CD14-positive monocyte (primary cell): ENCODE measurements around the gene ABCC4. TPM values are rescaled to one million over a fixed set of nuclear protein-coding genes. Genes with fewer than 3 reads are reported as not detected.

ENCODE experiments used
- DNase-seq, 3 donors: peaks; one replicate each; pipeline ENCODE4 v3.0.0-alpha.2; 2011 to 2022
- H2AFZ ChIP-seq: 2 replicates; pipeline ENCODE4 v1.6.0; 2012; ENCODE audit warnings: mild to moderate bottlenecking, low read depth, low read length, inconsistent platforms; ENCODE audit not compliant: insufficient read depth, poor library complexity, severe bottlenecking
- H3K27ac ChIP-seq, 2 donors: 1 replicate in 1 of 2; 2 replicates in 1 of 2; pipeline ENCODE4 v1.5.1; 2012 to 2013; ENCODE audit warnings: low read length in 2 of 2, control low read depth in 1 of 2, inconsistent platforms in 1 of 2, low read depth in 1 of 2, mild to moderate bottlenecking in 1 of 2
- H3K27me3 ChIP-seq, 2 donors: one replicate each; pipeline versions ENCODE4 v1.6.0 to v1.6.1; 2011 to 2013; ENCODE audit warnings: low read length in 2 of 2; ENCODE audit not compliant: control insufficient read depth in 2 of 2, insufficient read depth in 2 of 2
- H3K36me3 ChIP-seq, 2 donors: replicated peaks in 1 of 2; 1 replicate in 1 of 2; 2 replicates in 1 of 2; pipeline versions ENCODE4 v1.5.1 to v1.6.1; 2012 to 2013; ENCODE audit warnings: low read length in 2 of 2, control low read depth in 1 of 2, inconsistent platforms in 1 of 2, mild to moderate bottlenecking in 1 of 2; ENCODE audit not compliant: insufficient read depth in 2 of 2, control insufficient read depth in 1 of 2
- H3K4me1 ChIP-seq, 2 donors: 1 replicate in 1 of 2; 2 replicates in 1 of 2; pipeline versions ENCODE4 v1.5.1 to v1.6.1; 2012 to 2013; ENCODE audit warnings: low read length in 2 of 2, control low read depth in 1 of 2, inconsistent platforms in 1 of 2, mild to moderate bottlenecking in 1 of 2, moderate library complexity in 1 of 2; ENCODE audit not compliant: insufficient read depth in 2 of 2, control insufficient read depth in 1 of 2
- H3K4me2 ChIP-seq: replicated peaks from 2 replicates; pipeline ENCODE3; 2012; ENCODE audit warnings: low read length, moderate library complexity, mild to moderate bottlenecking; ENCODE audit not compliant: poor library complexity, severe bottlenecking; ENCODE audit errors: extremely low read depth
- H3K4me3 ChIP-seq, 3 experiments: fragments of 200-600 bp in 1 of 3; sonication (generic) in 1 of 3; replicated peaks in 1 of 3; 1 replicate in 2 of 3; 2 replicates in 1 of 3; pipeline ENCODE4 v1.5.1; 2011 to 2013; ENCODE audit warnings: low read length in 3 of 3, mild to moderate bottlenecking in 3 of 3, control low read depth in 2 of 3, low read depth in 2 of 3, inconsistent platforms in 1 of 3, moderate library complexity in 1 of 3
- H3K79me2 ChIP-seq: 2 replicates; pipeline ENCODE4 v1.6.0; 2012; ENCODE audit warnings: mild to moderate bottlenecking, control low read depth, inconsistent platforms, low read length, moderate library complexity; ENCODE audit not compliant: insufficient read depth
- H3K9ac ChIP-seq: 2 replicates; pipeline ENCODE4 v1.6.0; 2017; ENCODE audit warnings: low read length, mild to moderate bottlenecking; ENCODE audit not compliant: insufficient read depth, poor library complexity, severe bottlenecking
- H3K9me3 ChIP-seq, 2 donors: replicated peaks in 1 of 2; 1 replicate in 1 of 2; 2 replicates in 1 of 2; pipeline versions ENCODE4 v1.5.1 to v1.6.1; 2012 to 2013; ENCODE audit warnings: low read length in 2 of 2, control low read depth in 1 of 2; ENCODE audit not compliant: control insufficient read depth in 1 of 2, insufficient read depth in 1 of 2
- H4K20me1 ChIP-seq: 2 replicates; pipeline ENCODE4 v1.6.0; 2012; ENCODE audit warnings: mild to moderate bottlenecking, low read length, control low read depth, moderate library complexity; ENCODE audit not compliant: insufficient read depth
- H3K27ac Mint-ChIP-seq, 7 donors: one replicate each; pipeline ENCODE4 v1.8.0; 2020; ENCODE audit warnings: mild to moderate bottlenecking in 7 of 7, mixed read lengths in 7 of 7, moderate library complexity in 6 of 7, inconsistent platforms in 2 of 7
- H3K27me3 Mint-ChIP-seq, 3 donors: one replicate each; pipeline ENCODE4 v1.8.0; 2021 to 2022; ENCODE audit warnings: low read depth in 3 of 3, mild to moderate bottlenecking in 3 of 3, mixed read lengths in 3 of 3, moderate library complexity in 3 of 3, inconsistent platforms in 1 of 3
- H3K36me3 Mint-ChIP-seq, 2 donors: one replicate each; pipeline ENCODE4 v1.8.0; 2020; ENCODE audit warnings: mixed read lengths in 2 of 2, inconsistent platforms in 1 of 2, mild to moderate bottlenecking in 1 of 2
- H3K4me1 Mint-ChIP-seq: one replicate; pipeline ENCODE4 v1.8.0; 2020; ENCODE audit warnings: mild to moderate bottlenecking, mixed read lengths
- H3K4me3 Mint-ChIP-seq, 2 donors: one replicate each; pipeline ENCODE4 v1.8.0; 2020; ENCODE audit warnings: mild to moderate bottlenecking in 2 of 2, mixed read lengths in 2 of 2, moderate library complexity in 1 of 2
- H3K9me3 Mint-ChIP-seq, 7 donors: one replicate each; pipeline ENCODE4 v1.8.0; 2020 to 2022; ENCODE audit warnings: mixed read lengths in 7 of 7, mild to moderate bottlenecking in 6 of 7, moderate library complexity in 6 of 7, inconsistent platforms in 2 of 7
- WGBS: methylation state at CpG from one replicate; pipeline ENCODE4 v1.1.5; 2013; ENCODE audit warnings: missing lambda C conversion rate; ENCODE audit not compliant: insufficient coverage; 5-methylcytosine and 5-hydroxymethylcytosine counted together
- intact Hi-C, 2 donors: fragments of 100-400 bp; cut with micrococcal nuclease; formaldehyde crosslinking; loops; one replicate each; pipeline versions ENCODE4 v1.15.0 to v1.15.1; 2023
- polyA plus RNA-seq, 3 donors: library from polyadenylated mRNA; depleted of rRNA in 1 of 3; unstranded in 2 of 3; stranded (reverse) in 1 of 3; fragments of 300-500 nt in 2 of 3; fragments of >200 nt in 1 of 3; fragmentation: Illumina TruSeq in 2 of 3; gene quantifications; 1 replicate in 2 of 3; 2 replicates in 1 of 3; pipeline ENCODE4 v1.2.3, GENCODE V29; 2012 to 2021
- TF ChIP-seq, protein P1 (sequence below): fragments of 200-600 bp; IDR thresholded peaks from one replicate; pipeline ENCODE4 v1.8.0; 2022; ENCODE audit warnings: antibody characterized with exemption, mild to moderate bottlenecking

The ABCC4 gene
- polyA plus RNA-seq, 3 donors, result 0.96 to 2.5 (median 1.7) TPM

DNA sequence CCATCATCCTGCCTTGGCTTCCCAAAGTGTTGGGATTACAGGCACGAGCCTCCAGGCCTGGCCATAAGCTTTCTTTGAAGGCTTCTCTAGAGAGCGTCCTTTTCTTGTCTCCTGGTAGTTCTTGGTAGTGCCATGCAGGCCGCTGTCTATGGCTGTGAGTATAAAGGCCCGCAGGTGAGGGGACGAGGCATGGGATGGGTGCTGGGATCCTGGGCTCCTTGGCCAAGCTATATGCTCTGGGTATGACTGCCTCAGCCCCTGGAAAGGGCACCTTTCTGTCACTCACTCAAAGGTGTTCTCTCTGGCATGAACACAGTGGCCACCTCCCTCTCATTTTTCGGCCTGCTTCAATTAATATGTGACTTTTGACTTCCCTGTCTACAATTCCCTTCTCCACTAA, 6.3 kb upstream of the ABCC4 start:
- no peaks in the 10 kb centered on the region for H3K36me3 ChIP-seq
- H3K27me3 Mint-ChIP-seq, result peaks cover 2 to 9% (median 8%) of the 10 kb centered on the region in 3 donors
- no peak for DNase-seq
- no peak overlapping the region for H3K4me3 ChIP-seq
- no peak overlapping the region for H3K27ac Mint-ChIP-seq
- WGBS, result 92% methylated on average over 6 of the region's 6 CpGs
- TF ChIP-seq, protein P1, sequence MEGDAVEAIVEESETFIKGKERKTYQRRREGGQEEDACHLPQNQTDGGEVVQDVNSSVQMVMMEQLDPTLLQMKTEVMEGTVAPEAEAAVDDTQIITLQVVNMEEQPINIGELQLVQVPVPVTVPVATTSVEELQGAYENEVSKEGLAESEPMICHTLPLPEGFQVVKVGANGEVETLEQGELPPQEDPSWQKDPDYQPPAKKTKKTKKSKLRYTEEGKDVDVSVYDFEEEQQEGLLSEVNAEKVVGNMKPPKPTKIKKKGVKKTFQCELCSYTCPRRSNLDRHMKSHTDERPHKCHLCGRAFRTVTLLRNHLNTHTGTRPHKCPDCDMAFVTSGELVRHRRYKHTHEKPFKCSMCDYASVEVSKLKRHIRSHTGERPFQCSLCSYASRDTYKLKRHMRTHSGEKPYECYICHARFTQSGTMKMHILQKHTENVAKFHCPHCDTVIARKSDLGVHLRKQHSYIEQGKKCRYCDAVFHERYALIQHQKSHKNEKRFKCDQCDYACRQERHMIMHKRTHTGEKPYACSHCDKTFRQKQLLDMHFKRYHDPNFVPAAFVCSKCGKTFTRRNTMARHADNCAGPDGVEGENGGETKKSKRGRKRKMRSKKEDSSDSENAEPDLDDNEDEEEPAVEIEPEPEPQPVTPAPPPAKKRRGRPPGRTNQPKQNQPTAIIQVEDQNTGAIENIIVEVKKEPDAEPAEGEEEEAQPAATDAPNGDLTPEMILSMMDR, result no peak
- peaks cover 0 to 4% of the 10 kb centered on the region in 2 donors for H3K27me3 ChIP-seq
- no peak overlapping the region for H3K27ac ChIP-seq
- no peaks in the 10 kb centered on the region for H3K79me2 ChIP-seq
- no peak overlapping the region for H3K4me3 Mint-ChIP-seq
- H3K4me2 ChIP-seq, result no peak overlapping the region
- H3K9me3 ChIP-seq, result no peaks in the 10 kb centered on the region
- H3K4me1 ChIP-seq, result no peaks in the 10 kb centered on the region
- H3K9ac ChIP-seq, result no peak overlapping the region
- H3K4me1 Mint-ChIP-seq, result peaks cover under 1% of the 10 kb centered on the region
- intact Hi-C loops, result no loop called here
- H2AFZ ChIP-seq, result no peak overlapping the region
- H3K9me3 Mint-ChIP-seq, result peaks cover 0 to 10% (median 0%) of the 10 kb centered on the region in 7 donors
- no peaks in the 10 kb centered on the region for H4K20me1 ChIP-seq
- no peaks in the 10 kb centered on the region for H3K36me3 Mint-ChIP-seq

GRCh38 chr13:95304453-95304852, 3.2 kb upstream of the ABCC4 start:
- no peak for DNase-seq
- Histone ChIP-seq H3K27ac (no peak overlapping the region), H4K20me1 (no peaks in the 10 kb centered on the region), H3K4me1 (peaks cover 14 to 22% of the 10 kb centered on the region in 2 donors), H3K4me3 (no peak overlapping the region), H3K9me3 (no peaks in the 10 kb centered on the region), H3K36me3 (no peaks in the 10 kb centered on the region), H3K4me2 (no peak overlapping the region), H2AFZ (no peak overlapping the region), H3K27me3 (peaks cover 0 to 12% of the 10 kb centered on the region in 2 donors), H3K79me2 (no peaks in the 10 kb centered on the region), H3K9ac (no peak overlapping the region)
- Mint-ChIP-seq H3K27me3 (peaks cover 7 to 20% (median 12%) of the 10 kb centered on the region in 3 donors), H3K36me3 (no peaks in the 10 kb centered on the region), H3K4me1 (peaks cover 20% of the 10 kb centered on the region), H3K9me3 (peaks cover 0 to 11% (median 0%) of the 10 kb centered on the region in 7 donors), H3K4me3 (no peak overlapping the region), H3K27ac (no peak overlapping the region)
- WGBS, result 20% methylated on average over 1 of the region's 2 CpGs
- TF ChIP-seq, protein P1, result no peak
- intact Hi-C loops, result no loop called here
